Heart left ventricle (tissue), 13 donors: Measurements from ENCODE around the gene DGKB.

ENCODE experiments used
- CTCF ChIP-seq, 12 donors: fragments of 200-600 bp; sonication (generic) in 4 of 12; IDR thresholded peaks; one replicate each; pipeline versions ENCODE4 v1.5.0 to v1.8.0; 2018 to 2022; ENCODE audit warnings: antibody characterized with exemption in 12 of 12, mild to moderate bottlenecking in 5 of 12
- POLR2A ChIP-seq, 2 donors: fragments of 450-650 bp; IDR thresholded peaks; one replicate each; pipeline ENCODE4 v1.6.1; 2017; ENCODE audit warnings: antibody characterized with exemption in 2 of 2, mild to moderate bottlenecking in 2 of 2, moderate library complexity in 2 of 2
- donor health status: ischemic (EF 13 %, LVEDD 7.1; RV severe dilation, severe dysfunction).
- donor health status: DM: no; HTN: yes; CAD: no.
- donor health status: DM: no; HTN: no; CAD: no.
- donor health status: ischemic (EF 25% LVEDD 6.9; RV normal size, moderate dysfunction).
- donor health status: ischemic (EF 25% LVEDD 5.7; RV mildly dilated, moderate dysfunction).
- donor health status: ischemic (EF 35%, LVEDD 5.7; RV mildly dilated, moderate dysfunction).
- donor health status: nonischemic (EF 11% LVEDD 7.7; RV severe dilation, severe dysfunction).
- donor health status: DM: yes; HTN: yes; CAD: no.
- donor health status: PGD.
- donor health status: ischemic (EF 29% LVEDD 5.4; RV normal size, mild dysfunction).
- donor health status: nonischemic (EF 23%, LVEDD 6.1; RV moderate dilation, normal function).

- TF ChIP-seq CTCF (IDR thresholded peaks at IDR 0.05) (no peak), POLR2A (IDR thresholded peaks at IDR 0.05) (no peak)
Observed at GRCh38 chr7:14339861-14340260, 562.7 kb downstream of the DGKB start.
